LNCAP (cell line): Measurements from ENCODE around the gene CDH13.

Experiments
- TF ChIP-seq, protein P1 (sequence below): fragments of 450-650 bp; IDR thresholded peaks from 2 replicates; pipeline ENCODE4 v1.5.1; 2017; ENCODE audit warnings: mild to moderate bottlenecking

Gene CDH13

DNA sequence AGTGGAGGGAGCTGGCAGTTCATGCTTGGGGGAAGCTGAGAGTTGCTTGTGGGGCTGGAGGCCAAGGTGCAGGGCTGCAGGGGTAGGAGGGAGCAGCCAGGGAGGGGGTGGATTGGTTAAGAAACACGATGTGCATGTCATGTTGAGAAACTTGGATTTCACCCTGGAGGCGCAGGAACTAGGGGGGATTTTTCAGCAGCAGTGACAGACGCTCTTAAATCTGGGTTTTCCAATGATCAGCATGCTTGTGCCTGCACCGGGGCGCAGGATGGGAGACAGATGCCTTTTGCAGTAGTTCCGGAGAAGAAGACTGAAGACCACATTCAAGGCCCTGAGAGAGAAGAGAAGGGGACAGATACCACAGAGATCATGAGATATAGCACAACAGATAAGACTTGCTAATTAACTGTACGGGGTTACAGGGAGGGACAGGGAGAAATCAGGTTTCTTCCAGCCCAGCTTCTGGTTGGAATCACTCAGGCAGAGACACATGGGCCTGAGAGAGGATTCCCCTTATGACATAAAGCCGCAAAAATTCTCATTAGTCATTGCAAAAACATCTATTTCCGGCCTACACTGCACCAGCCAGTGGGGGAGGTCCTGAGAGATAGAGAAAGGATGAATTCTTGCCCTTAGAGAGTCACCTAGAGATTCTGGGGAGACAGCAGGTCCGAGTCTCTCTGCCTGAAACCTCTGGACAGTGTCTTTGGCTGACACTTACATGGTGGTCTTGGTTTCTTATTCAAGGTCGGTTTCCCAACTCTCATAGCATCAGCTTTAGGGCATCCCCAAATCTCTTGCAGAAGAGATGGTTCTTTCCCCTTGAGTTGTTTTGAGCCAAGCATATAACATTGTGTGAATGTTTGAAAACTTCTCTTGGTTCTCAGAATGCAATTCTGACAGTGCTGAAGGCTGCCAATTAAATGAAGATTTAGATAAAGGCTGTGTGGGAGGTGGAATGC, 27.1 kb downstream of the CDH13 start:
- TF ChIP-seq, protein P1, sequence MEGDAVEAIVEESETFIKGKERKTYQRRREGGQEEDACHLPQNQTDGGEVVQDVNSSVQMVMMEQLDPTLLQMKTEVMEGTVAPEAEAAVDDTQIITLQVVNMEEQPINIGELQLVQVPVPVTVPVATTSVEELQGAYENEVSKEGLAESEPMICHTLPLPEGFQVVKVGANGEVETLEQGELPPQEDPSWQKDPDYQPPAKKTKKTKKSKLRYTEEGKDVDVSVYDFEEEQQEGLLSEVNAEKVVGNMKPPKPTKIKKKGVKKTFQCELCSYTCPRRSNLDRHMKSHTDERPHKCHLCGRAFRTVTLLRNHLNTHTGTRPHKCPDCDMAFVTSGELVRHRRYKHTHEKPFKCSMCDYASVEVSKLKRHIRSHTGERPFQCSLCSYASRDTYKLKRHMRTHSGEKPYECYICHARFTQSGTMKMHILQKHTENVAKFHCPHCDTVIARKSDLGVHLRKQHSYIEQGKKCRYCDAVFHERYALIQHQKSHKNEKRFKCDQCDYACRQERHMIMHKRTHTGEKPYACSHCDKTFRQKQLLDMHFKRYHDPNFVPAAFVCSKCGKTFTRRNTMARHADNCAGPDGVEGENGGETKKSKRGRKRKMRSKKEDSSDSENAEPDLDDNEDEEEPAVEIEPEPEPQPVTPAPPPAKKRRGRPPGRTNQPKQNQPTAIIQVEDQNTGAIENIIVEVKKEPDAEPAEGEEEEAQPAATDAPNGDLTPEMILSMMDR, result no peak

DNA sequence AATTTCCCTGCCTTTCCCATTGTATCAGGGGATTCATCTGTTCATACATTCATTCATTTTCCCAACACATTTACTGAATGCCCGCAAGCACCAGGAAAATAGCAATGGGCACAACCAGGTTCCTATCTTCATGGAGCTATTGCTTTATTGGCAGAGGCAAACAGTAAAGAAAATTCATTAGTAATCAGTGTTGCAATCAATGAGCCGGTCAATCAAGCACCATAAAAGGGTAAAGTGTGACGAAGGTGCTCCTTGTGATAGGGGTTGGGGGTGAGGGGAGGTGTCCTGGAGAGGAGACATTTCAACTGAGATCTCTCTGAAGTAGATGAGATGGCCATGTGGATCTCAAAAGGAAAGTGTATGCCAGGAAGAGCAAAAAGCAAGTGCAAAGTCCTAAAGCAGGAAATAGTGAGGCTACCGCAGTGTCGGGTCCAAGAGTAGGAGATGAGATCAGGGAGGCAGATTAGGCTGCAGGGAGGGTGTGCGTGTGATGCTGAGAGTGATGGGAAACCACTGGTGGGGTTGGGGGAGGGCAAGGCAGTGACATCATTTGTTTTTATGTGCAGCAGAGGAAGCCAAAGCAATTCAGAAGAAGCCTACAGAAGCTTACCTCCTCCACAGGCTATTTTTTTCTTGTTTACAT, 28.4 kb downstream of the CDH13 start:
- TF ChIP-seq, protein P1, result no peak

DNA sequence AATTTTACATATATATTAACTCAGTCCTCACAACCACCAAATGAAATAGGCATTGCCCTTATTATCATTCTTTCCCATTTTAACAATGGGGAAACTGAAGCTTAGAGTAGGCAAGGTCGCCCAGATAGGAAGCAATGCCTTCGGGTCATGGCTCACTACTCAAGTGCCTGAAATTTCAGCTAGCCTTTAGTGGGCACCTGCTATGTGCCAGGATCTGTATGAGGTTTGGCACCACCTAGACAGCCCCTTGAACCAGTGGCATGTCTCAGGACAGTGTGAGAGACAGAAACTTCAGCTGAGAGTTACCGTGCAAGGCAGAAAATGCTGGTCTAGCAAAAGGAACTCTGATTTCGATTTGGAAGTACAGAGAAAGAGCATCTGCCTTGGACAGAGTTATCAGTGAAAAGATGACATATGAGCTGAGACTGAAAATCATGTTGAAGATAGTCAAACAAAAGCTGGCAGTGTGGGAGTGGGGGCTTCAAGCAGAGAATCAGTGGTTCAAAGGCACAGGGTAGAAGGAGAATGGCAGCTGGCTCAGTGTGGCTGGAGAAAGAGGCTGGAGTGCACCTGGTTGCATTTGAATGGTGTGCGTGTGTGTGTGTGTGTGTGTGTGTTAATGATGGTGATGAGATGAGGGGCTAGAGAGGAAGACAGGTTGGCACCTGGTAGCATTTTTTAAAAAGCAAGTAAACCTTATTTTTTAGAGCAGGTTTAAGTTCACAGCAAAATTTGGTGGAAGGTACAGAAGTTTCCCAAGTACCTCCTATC, 29.1 kb downstream of the CDH13 start:
- TF ChIP-seq, protein P1, result no peak

DNA sequence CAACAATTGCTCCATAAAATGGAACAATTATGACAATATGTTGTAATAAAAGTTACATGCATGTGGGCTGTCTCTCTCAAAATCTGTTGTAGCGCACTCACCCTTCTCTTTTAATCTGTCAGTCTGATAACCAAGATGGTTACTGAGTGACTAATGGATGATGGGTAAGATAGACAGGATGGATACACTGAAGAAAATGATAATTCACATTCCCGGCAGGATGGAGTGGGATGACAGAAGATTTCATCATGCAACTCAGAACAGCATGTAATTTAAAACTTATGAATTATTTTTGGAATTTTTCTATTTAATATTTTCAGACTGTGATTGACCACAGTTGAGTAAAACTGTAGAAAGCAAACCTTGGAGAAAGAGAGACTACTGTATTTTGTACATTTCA, 30.5 kb downstream of the CDH13 start:
- TF ChIP-seq, protein P1, result no peak

DNA sequence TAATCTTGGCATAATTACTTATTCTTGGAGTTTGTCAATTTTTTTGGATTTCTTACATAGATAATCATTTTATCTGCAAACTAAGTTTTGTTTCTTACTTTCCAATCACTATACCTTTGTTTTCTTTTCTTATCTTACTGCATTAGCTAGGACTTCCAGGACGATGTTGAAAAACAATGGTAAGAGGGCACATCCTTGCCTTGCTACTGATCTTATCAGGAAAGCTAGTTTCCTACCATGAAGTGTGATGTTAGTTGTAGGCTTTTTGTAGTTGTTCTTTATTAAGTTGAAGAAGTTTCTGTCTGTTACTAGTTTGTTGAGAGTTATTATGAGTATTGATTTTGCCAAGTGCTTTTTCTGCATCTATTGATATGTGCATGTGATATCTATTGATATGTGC, 31.0 kb downstream of the CDH13 start:
- TF ChIP-seq, protein P1, result no peak

DNA sequence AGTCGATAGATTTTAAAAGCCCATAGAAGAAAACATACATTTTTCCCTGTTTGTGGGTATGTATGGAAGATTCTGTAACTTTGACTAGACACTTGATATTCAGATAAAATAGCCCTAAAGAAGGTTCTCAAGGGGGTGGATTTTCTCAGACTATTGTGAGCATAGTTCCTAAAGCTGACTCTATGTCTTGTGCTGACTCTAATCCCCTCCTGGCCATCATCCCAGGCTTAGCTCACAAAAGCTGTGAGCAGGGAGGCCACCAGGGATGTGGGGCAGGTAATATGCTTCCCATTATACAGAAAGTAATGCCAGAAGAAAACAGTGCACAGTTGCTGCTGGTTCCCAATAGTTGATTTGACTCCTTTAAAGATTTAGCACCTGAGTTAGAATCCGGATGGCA, 32.0 kb downstream of the CDH13 start:
- TF ChIP-seq, protein P1, result no peak

DNA sequence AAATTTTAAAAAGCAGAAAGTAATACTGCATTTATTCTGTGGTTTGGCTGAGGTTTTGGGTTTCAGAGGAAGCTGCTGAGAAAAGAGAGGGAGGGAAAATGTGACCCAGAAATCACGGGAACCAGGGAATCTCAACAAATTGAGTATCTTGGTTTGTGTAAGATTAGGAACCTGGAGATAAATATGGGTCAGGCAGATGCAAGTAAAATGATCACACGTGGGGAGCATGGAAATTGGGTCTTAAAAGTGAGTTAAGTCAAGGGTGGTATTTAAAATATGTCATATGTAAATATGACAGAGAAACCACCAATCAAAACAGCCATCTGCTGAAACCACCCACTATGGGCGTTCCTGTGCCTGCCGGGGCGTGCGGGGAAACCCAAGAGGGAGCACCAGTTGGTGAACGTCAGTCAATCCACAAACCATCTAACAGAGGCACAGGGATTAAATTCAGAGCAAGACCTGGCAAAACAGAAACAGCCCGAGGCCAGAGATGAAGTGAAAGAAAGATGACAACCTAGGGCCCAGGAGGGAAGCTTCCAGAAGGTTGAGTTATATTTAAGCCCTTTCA, 33.4 kb downstream of the CDH13 start:
- TF ChIP-seq, protein P1, result no peak
